Measurements from ENCODE around the gene FHIT.

GRCh38 chr3:61114316-61114953, 136.8 kb downstream of the FHIT start:
- TF ChIP-seq CTCF (IDR thresholded peaks at IDR 0.05), result no peak
- TF ChIP-seq POLR2A (IDR thresholded peaks at IDR 0.05), result no peak
